Measurements from ENCODE around the gene GARIN3. TPM values are rescaled to one million over a fixed set of nuclear protein-coding genes. Genes with fewer than 3 reads are reported as not detected.

The GARIN3 gene
- total RNA-seq, 1 donor from 2014 or later = not detected

DNA sequence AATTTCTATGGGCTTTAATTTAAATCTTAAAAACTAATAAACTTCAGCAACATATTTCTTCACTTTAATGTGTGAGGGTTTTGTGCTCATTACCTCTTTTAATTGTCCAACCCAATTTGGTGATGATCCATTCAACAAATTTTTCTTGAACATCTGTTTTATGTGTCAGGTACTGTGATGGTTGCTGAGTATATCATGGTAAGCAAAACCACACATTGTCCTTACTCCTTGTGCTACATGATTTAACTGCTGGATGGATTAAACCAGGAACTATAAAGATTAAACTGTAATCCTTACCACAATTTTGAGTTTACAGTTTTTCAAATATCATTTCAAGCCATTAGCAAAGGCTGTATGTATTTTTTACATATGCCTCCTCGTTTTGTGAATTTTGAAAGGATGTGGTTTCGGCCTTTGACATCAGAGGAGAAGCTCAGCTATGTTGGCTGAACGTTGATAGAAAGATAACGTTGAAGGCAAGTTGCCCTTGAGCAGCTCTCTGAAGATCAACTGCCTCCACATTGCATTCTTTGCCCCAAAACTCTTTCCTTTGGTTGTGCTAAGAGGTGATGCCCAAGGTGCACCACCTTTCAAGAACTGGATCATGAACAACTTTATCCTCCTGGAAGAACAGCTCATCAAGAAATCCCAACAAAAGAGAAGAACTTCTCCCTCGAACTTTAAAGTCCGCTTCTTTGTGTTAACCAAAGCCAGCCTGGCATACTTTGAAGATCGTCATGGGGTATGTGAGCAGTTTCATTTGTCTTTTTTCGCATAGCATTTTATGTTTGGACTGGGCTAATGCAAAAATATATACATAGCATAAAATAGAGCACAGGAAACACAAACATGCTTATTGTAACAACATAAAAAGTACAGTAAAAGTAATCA is 14.6 kb upstream of the GARIN3 start, which contains the start of gene ITK:
ITK (plus strand) TSS at position 467 of the 891 bp plus-strand sequence; CDS start at position 605, 138 bp downstream.
- DNase-seq (ENCODE audit: low read depth) = no peak
- no peaks in the 10 kb centered on the region for H3K36me3 ChIP-seq (ENCODE audit: control insufficient read depth, insufficient read depth, low read length)
- H3K4me3 ChIP-seq (ENCODE audit: low read depth, low read length) = no peak within 1 kb of the TSS
- no peaks in the 10 kb centered on the region for H3K27me3 ChIP-seq (ENCODE audit: control insufficient read depth, insufficient read depth, low read length)
- TF ChIP-seq, protein P1, sequence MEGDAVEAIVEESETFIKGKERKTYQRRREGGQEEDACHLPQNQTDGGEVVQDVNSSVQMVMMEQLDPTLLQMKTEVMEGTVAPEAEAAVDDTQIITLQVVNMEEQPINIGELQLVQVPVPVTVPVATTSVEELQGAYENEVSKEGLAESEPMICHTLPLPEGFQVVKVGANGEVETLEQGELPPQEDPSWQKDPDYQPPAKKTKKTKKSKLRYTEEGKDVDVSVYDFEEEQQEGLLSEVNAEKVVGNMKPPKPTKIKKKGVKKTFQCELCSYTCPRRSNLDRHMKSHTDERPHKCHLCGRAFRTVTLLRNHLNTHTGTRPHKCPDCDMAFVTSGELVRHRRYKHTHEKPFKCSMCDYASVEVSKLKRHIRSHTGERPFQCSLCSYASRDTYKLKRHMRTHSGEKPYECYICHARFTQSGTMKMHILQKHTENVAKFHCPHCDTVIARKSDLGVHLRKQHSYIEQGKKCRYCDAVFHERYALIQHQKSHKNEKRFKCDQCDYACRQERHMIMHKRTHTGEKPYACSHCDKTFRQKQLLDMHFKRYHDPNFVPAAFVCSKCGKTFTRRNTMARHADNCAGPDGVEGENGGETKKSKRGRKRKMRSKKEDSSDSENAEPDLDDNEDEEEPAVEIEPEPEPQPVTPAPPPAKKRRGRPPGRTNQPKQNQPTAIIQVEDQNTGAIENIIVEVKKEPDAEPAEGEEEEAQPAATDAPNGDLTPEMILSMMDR (IDR thresholded peaks at IDR 0.05; ENCODE audit: insufficient read depth, low read length, poor library complexity, severe bottlenecking) = no peak

DNA sequence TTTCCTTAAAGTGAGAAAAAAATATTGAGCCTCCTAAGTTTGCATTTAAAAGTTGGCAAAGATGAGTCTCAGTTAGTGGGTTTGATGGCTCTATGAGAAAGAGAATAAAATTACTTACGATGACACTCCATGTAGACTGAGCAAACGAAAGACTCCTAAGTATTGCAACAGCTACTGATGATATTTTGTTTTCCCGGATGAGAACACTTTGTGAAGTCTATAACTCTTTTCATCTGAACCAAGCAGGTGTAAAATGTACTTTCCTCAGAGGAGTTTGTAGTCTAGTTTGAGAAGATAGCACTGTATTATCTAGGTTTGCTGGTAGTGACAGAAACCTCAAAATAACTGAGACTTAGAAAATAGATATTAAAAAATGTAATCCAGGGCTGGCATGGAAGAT is 12.9 kb upstream of the GARIN3 start:
- H3K36me3 ChIP-seq (ENCODE audit: control insufficient read depth, insufficient read depth, low read length) = no peaks in the 10 kb centered on the region
- TF ChIP-seq, protein P1 (IDR thresholded peaks at IDR 0.05; ENCODE audit: insufficient read depth, low read length, poor library complexity, severe bottlenecking) = no peak
- no peak for DNase-seq (ENCODE audit: low read depth)
- H3K27me3 ChIP-seq (ENCODE audit: control insufficient read depth, insufficient read depth, low read length) = no peaks in the 10 kb centered on the region
- H3K4me3 ChIP-seq (ENCODE audit: low read depth, low read length) = no peak overlapping the region

DNA sequence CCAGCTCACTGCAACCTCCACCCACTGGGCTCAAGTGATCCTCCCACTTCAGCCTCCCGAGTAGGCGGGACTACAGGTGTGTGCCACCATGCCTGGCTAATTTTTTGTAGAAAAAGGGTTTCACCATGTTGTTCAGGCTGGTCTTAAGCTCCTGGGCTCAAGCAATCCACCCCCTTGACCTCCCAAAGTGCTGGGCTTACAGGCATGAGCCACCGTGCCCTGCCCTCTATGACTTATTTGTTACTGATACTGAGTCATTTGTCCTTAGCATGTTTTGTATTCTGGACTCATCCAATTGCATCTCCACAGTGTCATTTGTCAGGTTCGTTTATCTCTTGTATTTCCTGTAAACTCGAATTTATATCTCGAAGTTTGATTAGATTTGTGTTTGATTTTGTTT is 11.9 kb upstream of the GARIN3 start:
- TF ChIP-seq, protein P1 (IDR thresholded peaks at IDR 0.05; ENCODE audit: insufficient read depth, low read length, poor library complexity, severe bottlenecking) = no peak
- Histone ChIP-seq H3K4me3 (ENCODE audit: low read depth, low read length) (no peak overlapping the region), H3K36me3 (ENCODE audit: control insufficient read depth, insufficient read depth, low read length) (no peaks in the 10 kb centered on the region), H3K27me3 (ENCODE audit: control insufficient read depth, insufficient read depth, low read length) (no peaks in the 10 kb centered on the region)
- DNase-seq (ENCODE audit: low read depth) = no peak

DNA sequence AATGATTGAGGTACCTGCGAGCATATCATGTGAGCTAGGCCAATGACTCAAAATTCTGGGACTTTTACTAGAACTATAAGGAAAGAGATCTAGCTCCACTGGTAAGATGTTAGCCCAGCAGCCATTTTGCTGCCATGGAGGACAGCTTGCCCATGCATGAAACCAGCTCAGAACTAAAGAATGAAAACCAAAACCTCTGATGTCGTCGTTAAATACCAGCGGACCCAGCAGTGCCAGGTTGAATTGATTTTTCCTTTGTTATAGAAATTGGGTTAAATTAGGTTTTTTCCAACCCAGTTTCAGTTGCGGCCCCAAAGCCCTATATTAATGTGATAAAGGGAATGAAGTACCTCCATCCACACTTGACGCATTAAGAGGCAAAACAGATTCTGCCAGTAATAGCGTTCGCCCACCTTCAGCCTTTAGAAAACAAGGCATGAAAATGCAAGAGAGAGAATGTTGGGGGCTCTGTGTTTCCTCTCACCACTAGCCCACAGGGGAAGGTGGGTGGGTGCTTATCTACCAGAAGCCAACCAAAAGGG is 9.1 kb upstream of the GARIN3 start:
- no peak overlapping the region for H3K4me3 ChIP-seq (ENCODE audit: low read depth, low read length)
- TF ChIP-seq, protein P1 (IDR thresholded peaks at IDR 0.05; ENCODE audit: insufficient read depth, low read length, poor library complexity, severe bottlenecking) = no peak
- no peaks in the 10 kb centered on the region for H3K27me3 ChIP-seq (ENCODE audit: control insufficient read depth, insufficient read depth, low read length)
- no peak for DNase-seq (ENCODE audit: low read depth)
- no peaks in the 10 kb centered on the region for H3K36me3 ChIP-seq (ENCODE audit: control insufficient read depth, insufficient read depth, low read length)

DNA sequence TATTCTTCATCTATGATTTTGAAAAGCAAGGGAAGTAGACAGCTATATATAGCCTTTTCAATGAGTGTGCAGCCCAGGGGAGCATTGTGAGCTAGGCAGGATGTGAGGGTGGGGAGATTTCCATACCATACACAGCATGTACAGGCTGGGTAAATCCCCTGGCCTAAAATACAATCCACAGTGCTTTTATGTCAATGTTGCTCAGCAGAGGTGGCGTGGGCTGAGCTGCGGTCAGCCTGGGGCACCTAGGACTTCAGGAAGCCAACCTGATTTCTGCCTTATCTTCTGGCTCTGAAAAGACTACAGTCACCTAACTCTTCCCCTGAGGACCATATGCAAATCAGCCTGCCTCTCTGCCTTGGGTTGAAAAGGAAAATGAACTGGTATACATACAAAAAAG is 6.3 kb upstream of the GARIN3 start:
- Histone ChIP-seq H3K27me3 (ENCODE audit: control insufficient read depth, insufficient read depth, low read length) (no peaks in the 10 kb centered on the region), H3K4me3 (ENCODE audit: low read depth, low read length) (no peak overlapping the region), H3K36me3 (ENCODE audit: control insufficient read depth, insufficient read depth, low read length) (no peaks in the 10 kb centered on the region)
- no peak for DNase-seq (ENCODE audit: low read depth)
- TF ChIP-seq, protein P1 (IDR thresholded peaks at IDR 0.05; ENCODE audit: insufficient read depth, low read length, poor library complexity, severe bottlenecking) = no peak

Data from kidney epithelial cell (primary cell).